ENCODE results near the gene TBL2.
A peak's percentile ranks its signal among the peaks of the same experiment; 100 is the strongest.
"Not testable (repeated sequence)": the region's sequence is repeated elsewhere in the genome, so short reads cannot be mapped to it uniquely, and the experiment has no call there.

TBL2 gene, protein sequence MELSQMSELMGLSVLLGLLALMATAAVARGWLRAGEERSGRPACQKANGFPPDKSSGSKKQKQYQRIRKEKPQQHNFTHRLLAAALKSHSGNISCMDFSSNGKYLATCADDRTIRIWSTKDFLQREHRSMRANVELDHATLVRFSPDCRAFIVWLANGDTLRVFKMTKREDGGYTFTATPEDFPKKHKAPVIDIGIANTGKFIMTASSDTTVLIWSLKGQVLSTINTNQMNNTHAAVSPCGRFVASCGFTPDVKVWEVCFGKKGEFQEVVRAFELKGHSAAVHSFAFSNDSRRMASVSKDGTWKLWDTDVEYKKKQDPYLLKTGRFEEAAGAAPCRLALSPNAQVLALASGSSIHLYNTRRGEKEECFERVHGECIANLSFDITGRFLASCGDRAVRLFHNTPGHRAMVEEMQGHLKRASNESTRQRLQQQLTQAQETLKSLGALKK

DNA sequence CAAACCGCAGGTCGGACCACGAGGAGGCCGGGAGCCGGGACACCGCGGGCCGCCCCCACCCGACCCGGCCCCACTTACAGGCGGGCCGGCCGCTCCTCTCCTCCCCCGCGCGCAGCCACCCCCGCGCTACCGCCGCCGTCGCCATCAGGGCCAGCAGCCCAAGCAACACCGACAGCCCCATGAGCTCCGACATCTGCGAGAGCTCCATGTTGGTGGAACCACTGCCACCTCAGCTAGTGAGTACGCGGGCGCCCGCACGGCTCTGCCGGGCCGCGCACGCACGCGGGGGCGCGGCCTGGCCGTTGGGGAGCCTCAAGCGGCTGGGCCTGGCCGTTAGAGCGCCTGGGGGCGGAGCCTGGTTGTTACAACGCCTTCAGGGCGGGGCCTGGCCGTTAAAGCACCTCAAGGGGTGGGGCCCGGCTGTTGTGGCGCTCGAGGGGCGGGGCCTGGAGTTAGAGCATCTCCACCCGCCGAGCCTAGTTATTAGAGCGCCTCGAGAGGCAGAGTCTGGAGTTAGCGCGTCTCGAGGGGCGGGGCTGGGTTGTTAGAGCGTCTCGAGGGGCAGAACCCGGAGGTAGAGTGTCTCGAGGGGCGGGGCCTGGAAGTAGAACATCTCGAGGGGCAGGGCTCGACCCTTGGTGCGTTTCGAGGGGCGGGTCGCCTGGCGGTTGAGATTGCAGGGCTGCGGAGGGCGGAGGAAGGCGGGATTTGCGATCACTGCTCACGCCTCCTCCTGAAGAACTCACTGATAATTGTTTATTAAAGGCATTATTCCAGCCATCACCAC, at the start of gene TBL2:
Gene TBL2, minus strand, starts transcription at position 238 of the 787 bp plus-strand sequence. Its CDS starts 30 bp downstream, at position 208.
- peak; percentile 73 for DNase-seq

DNA sequence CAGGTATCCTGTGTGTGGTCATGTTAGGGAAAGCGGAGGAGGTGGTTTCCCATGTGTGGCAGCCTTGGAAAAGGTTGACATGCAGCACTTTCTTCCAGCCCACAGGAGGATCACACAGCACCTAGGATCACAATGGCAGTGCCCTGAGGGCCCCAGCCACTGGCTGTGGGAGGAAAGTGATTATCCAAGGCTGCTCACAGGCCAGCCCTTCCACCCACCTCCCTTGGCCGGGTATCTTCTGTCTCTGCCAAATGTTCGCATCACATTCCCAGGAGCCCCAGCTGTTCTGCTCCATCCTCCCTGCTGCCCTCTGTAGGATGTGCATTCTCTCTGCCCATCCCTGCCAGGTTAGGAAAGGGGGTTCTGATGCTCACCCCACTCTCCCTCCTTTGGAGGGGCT, 48.4 kb upstream of the TBL2 start:
- DNase-seq: peak; percentile 16

DNA sequence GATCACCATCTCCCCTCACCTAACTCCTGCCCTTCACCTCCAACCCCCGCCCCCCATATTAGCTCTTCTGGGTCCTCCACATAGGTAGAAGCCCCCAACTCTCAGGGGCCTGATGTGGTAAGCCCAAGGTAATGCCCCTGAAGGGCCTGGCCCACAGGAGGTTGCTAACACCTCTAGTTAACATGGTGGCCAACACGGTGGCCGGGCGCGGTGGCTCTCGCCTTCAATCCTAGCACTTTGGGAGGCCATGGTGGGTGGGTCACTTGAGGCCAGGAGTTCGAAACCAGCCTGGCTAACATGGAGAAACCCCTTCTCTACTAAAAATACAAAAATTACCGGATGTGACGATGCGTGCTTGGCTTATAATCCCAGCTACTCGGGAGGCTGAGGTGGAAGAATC, 46.9 kb upstream of the TBL2 start:
- no peak for DNase-seq

DNA sequence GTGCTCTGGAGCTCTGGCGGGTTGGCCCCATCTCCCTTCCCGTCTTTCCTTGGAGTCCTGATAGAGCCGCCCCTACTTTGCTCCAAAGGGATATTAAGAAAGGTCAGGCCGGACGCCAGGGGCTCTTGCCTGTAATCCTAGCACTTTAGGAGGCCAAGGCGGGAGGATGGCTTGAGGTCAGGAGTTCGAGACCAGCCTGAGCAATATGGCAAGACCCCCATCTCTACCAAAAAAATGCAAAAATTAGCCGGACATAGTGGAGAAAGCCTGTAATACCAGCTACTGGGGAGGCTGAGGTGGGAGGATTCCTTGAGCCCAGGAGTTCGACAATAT, 46.3 kb upstream of the TBL2 start:
- no peak for DNase-seq

DNA sequence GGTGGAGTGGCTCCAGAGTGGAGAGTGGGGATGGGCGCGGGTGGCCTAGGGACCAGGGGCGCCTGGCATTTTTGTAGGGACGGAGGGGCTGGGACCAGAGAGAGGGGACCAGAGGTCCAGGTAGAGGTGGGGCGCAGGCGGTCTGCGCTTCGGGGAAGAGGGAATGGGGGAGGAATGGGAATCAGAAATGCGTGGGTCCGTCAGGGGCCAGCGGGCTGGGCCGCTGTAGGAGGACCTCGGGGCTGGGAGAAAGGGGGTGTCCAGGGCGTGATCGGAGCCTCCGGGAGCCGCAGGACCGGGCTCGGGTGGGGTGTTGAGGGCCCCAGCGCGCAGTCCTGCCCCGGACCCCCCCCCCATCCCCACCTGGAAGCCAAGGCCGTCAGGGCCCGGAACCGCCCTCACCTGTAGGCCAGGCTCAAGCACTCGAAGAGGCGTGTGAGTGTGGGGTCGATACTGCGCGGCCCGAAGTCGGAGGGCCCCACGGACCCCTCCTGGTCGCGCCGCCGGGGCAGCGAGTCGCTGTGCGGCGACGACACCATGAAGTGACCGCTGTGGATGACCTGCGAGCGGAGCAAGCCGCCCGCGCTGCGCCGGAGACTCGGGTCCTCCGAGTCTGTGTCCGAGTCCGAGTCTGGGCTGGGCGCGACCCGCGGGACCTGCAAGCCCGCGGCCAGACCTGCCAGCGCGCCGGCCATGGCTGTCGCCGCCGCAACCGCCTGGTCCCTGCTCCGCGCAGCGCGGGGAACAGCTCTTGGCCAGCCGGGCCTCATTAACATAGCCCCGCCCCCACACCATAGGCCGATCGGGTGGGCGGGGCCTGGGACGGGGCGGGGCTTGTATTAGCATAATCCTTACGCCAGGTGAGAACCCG, 45.7 kb upstream of the TBL2 start, which contains the start of gene MLXIPL:
Gene MLXIPL, minus strand, starts transcription at position 725 of the 871 bp plus-strand sequence. Its CDS starts 30 bp downstream, at position 695.
- DNase-seq: no peak

DNA sequence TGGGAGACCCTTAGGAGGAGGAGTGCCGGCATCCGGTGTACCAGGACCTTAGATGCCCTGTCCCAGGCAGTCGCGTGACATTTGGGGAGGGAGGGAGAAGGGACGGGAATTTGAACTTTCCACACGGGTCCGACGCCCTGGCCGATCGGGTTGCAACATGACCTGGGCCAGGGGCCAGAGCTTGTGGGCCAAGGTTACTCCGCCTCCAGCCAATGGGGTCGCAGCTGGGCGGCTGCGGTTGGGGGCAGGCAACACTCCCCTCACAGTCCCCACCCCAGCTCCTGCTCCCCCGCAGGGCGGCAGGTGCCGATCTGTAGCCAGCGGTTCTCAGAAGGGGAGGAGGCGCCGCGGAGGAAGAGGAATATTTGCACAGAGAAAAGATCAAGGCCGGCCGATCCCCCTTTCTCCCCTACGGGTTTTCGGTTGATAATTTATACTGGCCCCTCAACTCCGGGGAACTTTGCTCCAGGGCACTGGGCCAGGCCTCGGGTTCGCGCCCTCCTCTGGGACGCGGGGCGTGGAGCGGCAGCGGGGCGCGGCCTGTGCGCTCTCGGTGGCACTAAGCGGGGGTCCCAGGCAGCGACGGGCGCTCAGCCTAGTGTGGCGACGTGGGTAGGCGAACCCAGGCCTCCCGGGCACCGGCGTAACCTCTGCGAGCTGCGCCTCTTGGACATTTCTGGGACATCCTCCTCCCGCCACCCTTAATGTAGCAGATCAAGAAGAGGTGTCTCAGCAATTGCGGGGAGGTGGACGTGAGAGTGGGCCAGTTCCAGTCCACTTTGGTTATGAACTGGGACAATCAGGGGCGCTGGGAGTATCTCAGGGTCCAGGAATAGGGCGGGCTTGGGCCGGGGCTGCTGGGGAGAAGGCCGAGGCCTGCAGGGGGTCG, 44.8 kb upstream of the TBL2 start:
- no peak for DNase-seq

DNA sequence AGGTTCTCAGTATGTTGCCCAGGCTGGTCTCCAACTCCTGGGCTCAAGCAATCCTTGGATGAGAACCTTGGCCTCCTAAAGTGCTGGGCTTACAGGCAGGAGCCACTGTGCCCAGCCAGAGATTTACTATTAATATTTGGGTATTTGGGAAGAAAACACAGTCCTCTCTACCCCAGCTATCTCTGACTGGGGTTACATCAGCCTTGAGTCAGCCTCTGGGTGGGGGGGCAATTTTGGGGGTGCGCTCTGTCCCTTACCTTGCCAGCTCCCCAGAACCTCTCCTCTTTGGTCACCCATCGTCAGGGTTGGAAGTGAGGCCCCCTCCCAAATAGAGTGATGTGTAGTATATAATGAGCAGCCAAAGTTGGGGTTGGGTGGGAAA, 44.1 kb upstream of the TBL2 start:
- DNase-seq: no peak

DNA sequence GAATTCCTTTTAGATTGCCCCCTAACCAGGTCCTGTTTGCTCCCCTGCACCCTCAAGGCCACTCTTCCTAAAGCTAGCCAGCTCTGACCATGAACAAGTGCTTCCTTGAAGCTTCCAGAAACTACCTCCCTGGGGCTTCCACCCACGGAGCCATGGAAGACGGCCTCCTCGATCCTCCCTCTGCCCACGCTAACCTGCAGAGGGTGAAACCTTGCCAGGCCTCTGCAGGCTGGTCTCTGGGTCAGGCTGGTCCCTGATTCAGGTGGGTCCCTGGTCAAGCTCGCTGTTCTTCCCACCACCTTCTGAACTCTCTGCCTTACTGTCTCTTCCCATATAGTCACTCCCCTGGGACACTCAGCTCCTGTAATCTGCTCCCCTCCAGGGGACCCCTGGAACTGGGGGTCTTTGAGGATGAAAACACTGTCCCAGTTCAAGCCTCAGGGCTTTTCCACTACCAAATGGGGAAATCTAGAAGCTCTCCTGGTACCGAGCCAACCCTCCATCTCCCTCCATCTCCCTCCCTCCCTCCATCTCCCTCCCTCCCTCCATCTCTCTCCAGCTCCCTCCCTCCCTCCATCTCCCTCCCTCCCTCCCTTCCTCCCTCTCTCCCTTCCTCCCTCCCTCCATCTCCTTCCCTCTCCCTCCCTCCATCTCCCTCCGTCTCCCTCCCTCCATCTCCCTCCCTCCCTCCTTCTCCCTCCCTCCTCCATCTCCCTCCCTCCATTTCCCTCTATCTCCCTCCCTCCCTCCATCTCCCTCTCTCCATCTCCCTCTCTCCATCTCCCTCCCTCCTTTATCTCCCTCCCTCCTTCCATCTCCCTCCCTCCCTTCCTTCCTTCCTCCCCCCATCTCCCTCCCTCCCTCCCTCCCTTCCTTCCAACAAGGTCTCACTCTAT, 43.0 kb upstream of the TBL2 start:
- no peak for DNase-seq

DNA sequence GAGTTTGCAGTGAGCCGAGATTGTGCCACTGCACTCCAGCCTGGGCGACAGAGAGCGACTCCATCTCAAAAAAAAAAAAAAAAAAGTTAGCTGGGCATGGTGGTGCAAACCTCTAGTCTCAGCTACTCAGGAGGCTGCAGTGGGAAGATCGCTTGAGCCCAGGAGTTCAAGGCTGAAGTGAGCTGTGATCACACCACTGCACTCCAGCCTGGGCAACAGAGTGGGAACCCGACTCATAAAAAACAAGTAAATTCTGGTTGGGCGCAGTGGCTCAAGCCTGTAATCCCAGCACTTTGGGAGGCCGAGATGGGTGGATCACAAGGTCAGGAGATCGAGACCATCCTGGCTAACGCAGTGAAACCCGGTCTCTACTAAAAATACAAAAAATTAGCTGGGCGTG, 41.0 kb upstream of the TBL2 start:
- not testable (repeated sequence) for DNase-seq

DNA sequence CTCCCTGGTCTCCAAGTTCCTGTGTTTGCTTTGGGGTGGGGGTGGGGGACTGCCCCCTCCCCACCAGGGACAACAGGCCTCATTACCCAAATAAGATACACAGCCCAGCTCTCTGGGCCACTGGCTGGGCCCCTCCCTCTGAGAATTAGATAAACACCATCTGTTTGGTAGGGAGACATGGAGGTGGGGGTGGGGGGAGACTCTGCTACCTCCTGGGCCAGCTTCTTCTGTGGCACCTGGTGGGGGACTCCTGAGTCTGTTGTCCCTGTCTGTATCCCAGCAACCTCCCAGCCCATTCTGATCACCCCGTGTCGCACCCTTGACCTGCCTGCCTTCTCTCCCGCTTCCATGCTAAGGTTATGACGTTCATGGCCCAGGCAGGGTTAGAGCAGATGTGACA, 40.2 kb upstream of the TBL2 start:
- DNase-seq: peak; percentile 43

DNA sequence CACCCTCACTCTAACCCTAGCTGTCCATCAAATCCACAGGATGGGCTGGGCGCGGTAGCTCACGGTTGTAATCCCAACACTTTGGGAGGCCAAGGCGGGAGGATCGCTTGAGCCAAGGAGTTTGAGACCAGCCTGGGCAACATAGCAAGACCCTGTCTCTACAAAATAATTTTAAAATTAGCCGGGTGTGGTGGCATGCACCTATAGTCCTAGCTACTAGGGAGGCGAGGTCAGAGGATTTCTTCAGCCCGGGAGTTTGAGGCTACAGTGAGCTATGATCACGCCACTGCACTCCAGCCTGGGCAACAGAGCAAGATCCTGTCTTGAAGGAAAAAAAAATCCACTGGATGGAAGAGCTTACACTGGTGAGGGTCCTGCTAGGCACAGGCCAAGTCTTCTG, 39.1 kb upstream of the TBL2 start:
- DNase-seq: not testable (repeated sequence)

DNA sequence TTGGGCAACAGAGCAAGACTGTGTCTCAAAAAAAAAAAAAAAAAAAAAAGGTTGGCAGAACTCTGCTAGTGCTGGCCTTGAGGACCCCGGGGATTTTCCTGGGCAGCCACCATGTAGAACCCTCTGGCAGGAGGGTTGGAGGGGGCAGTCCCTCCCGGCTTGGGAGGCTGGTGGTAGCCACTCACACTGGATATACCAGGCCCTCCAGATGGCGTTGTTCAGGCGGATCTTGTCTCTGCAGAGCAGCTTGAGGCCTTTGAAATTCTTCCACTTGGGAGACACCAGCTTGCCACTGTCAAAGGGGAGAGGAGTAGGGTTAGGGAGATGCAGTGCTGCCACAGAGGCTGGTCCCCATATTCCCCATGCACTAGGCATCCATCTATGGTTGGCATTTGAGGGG, 37.5 kb upstream of the TBL2 start:
- DNase-seq: no peak

DNA sequence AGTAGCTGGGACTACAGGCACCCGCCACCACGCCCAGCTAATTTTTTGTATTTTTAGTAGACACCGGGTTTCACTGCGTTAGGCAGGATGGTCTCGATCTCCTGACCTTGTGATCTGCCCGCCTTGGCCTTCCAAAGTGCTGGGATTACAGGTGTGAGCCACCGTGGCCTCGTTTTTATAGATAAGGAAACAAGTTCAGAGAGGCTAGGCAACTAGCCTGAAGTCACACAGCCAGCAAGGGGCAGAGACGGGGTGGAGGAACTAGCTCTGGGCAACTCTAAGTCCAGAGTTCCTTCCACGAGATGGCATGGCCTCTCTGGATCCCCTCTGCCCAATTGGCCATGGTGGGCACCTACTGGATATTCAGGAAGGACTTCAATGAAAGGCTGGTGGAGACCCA, 36.6 kb upstream of the TBL2 start:
- DNase-seq: not testable (repeated sequence)

DNA sequence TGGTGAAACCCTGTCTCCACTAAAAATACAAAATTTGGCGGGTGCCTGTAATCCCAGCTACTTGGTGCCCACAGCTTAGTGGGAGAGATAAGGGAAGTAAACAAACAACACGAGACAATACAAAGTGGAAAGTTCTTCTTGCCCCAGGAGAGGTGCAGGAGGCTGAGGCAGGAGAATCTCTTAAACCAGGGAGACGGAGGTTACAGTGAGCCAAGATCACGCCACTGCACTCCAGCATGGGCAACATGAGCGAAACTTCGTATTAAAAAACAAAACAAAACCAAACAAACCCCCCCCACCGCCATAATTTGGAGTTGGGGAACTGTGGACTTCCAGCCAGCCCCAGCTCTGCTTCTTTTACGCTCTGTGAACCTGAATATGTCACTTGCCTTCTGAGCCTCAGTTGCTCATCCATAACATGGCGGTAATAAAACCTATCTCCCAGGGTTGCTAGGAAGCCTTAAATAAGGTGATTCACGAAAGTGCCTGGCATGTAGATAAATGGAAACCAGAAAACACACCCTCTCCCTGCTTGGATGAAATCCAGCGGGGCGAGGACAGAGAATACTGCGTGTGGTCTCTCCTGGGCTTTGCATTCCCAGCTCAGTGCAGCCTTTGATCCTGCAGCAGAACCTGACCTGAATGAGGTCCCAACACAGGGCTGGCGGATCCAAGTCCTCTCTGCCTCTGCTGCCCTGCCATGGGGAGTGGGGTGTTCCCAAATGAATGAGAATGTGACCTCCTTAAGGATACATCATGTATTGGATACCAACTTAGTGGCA, 35.8 kb upstream of the TBL2 start:
- no peak for DNase-seq

DNA sequence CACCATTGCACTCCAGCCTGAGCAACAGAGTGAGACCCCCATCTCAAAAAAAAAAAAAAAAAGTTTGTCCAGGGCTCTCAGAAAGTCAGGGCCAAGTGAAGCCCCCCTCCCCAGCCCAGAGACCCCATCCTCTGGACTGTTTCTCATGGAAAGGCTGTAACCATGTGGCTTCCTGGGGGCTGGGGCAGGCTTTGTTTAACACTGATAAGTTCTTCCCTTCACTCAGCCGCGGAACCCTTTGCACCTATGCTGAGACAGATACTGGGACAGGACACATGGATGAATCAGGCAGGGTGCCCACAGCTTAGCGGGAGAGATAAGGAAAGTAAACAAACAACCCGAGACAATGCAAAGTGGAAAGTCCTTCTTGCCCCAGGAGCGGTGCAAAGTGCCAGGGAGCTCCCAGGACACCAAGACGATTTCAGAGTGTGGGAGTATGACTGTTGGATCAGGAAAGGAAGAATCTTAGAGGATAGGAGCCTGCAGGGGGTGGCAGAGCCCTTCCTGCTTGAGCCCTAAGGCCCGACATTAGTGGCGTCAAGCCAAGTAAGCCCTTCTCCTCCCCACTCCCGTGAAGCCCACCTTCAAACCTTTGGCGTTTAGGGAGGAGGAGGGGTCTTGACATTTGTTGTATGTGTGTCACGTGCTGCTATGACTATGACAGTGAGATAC, 34.4 kb upstream of the TBL2 start:
- no peak for DNase-seq

DNA sequence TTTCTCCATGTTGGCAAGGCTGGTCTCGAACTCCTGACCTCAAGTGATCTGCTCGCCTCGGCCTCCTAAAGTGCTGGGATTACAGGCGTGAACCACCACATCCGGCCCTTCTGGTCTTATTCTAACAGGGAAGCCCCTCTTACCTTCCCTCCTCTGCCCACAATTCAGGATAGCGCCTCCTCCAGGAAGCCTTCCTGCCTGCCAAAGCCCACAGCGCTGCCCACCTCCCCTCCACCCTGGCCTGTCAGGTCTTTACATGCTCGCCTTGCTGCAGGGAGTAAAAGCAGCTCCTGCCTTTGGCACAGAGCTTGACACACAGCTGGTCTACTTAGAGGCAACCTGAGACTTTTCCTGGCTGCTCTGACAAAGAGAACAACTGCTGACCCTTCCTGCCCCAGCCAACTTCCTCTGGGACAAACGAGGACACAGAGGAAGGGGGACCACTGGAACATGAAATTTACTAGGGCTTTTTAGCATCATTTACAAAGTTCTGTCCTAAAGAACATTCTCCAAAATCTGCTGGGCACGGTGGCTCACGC, 32.7 kb upstream of the TBL2 start:
- no peak for DNase-seq

DNA sequence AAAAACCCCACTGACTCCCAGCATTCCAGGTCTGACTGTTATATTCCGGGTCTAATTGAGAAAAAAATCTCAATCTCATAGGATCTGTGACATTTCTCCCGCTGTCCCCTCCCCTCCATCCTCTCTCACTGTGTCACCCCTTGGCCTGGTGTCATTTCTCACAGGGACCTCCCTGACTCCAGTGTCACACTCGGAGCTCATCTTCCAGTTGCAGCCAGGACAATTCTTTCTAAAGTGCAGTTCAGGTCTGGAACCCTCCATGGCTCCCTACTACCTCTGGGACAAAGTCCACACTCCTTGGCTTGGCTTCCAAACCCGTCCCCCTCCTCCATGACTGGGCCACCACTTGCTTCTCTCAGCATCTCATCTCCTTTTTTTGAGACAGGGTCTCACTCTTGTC, 31.7 kb upstream of the TBL2 start:
- no peak for DNase-seq

DNA sequence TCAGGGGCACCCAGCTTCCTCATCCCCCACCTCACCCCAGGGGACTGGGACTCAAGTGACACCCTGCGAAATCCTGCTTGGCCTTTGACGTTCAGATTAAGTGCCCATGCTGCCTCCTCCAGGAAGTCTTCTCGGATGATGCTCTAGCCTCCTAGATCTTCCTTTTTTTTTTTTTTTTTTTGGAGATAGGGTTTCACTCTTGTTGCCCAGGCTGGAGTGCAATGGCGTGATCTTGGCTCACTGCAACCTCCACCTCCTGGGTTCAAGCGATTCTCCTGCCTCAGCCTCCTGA, 29.3 kb upstream of the TBL2 start:
- DNase-seq: not testable (repeated sequence)
